HG02642 (cell line): ENCODE data around the gene PSD4.

ENCODE experiments used
- ATAC-seq: cut with Tn5 transposase; IDR thresholded peaks from one replicate; pipeline ENCODE4 v1.9.1; 2021; ENCODE audit warnings: mild to moderate bottlenecking; ENCODE audit not compliant: unreplicated experiment, poor library complexity

PSD4 gene

DNA sequence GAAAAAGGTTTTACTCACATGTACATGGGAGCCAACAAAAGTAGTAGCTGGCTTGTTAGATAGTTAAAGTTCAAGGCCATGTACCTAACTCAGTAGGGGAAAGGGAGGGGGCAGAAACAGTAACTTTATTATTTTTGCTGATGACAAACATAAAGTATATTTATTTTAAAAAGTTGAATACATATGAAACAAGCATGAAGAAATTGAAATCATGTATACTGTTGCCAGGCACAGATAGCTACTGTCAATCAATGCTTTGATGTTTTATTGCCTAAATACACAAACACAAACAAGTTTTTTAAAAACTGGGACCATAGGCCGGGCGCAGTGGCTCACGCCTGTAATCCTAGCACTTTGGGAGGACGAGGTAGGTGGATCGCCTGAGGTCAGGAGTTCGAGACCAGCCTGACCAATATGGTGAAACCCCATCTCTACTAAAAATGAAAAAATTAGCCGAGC lies 7.6 kb upstream of the PSD4 start:
- no peak for ATAC-seq

DNA sequence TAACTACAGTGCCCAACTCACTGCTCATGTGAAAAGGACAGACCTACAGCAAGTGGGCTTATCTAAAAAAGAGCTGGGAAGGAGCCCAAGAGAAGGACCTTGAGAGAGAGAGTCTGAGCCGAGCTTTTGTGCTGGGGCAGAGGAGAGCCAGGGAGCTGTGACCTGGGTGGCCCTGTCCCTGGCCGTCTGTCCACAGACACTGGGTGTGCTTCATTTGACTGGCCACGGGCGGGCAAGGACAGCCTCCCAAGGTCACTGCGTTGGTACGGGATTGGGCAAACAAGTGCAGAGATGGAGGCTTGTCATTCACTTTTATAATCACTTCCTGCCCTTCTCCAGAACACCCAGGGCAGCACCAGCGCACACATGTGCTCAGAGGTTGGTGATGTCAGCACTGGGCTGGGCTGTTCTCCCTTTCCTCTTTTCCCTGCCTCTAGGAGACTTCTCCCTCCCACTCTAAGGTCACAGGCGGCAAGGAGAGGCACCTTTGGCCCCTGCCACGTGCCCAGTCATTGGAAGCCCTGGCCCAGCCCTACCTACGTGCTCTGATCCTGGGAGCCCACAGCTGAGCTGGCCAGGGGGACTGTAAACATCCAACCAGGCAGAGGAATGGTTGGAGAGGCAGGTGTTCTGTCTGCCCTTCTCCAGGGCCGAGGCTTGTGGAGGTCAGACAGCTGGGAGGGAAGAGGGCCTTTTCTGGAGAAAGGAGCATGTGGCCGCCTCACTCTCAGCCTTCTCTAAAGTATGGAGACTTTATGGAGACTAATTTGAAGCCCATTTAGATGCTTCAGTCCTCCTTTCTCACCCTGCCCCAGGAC lies 6.4 kb upstream of the PSD4 start:
- no peak for ATAC-seq

DNA sequence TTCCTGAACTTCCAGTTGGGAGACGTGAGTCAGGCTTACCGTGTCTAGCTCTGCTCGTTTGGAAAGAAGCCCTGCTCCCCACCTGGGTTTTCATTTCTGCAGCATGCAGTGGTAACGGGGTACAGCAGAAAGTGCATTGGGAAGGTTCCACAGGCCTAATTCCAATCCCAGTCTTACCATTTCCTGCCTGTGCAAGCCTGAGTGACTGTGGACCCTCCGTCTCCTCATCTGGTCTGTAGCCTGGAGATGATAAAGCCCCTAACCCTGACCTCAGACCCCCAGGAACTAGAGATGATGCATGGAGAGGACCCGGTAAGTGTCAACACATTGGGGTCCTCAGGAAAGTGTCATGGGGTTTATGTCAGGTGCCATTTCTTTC lies 5.8 kb upstream of the PSD4 start:
- no peak for ATAC-seq

DNA sequence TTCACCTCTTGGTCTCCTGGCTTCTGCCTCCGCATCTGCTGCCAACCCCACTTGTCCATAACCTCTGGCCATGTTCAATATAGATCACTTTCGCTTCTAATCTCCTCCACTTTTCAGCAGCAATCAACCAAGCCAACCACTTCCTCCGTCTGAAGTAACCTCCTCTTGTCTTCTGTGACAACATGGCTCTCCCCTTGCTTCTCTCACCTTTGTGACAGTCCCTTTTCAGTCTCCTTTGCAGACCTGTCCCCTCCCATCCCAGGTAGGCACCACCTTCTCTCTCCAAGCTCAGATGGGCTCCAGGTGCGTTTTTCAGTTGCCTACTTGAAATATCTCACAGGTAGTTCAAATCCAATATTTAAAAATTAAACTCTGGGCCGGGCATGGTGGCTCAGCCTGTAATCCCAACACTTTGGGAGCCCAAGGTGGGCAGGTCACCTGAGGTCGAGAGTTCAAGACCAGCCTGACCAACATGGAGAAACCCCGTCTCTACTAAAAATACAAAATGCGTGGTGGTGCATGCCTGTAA lies 4.7 kb upstream of the PSD4 start:
- ATAC-seq: no peak

DNA sequence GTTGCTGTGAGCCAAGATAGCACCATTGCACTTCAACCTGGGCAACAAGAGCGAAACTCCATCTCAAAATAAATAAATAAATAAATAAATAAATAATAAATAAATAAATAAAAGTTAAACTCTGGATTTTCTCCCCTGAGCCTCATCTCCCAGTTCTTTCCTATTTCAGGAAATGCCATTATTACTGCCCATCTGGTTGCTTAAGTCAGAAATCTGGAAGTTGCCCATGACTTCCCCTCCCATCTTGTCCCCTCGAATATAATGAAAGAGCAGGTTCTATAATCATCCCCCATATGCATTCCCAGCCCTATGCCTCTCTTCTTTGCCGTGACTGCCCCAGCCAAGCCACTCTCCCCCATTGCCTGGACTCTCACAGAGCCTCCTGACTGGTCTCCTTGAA lies 4.2 kb upstream of the PSD4 start:
- no peak for ATAC-seq

DNA sequence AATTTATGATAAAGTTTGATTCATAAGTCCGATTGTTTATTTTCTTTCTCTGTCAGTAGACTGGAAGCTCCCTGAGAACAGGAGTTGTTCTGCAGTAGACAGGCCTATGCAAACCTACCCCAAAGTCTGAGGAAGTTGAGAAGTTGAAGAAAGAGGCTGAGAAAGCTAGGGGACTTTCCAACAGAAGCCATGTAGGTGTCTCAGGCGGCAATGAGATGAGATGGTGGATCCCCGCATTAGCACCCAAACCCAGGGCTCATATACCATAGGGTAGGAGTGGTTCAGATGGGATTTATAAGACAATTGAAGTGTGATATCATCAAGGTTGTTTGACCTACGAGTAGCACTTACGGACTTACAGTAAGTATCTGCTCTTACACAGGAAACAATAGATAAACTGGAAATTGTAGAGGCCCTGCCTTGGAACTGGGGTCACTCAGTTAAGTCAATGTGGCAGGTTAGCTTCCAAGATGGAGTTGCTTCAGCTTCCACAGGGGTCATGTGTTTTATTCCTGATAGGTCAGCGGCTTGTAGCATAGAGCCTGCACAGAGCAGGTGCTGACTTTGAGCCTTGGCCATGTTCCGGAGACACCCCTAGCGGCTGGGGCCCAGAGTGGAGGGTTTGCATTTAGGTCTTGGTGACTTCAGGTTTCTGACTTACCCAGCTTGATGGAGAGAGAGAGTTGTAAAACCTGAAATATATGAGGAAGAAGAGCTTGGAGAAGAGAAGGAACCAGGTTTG lies 2.3 kb upstream of the PSD4 start:
- no peak for ATAC-seq

DNA sequence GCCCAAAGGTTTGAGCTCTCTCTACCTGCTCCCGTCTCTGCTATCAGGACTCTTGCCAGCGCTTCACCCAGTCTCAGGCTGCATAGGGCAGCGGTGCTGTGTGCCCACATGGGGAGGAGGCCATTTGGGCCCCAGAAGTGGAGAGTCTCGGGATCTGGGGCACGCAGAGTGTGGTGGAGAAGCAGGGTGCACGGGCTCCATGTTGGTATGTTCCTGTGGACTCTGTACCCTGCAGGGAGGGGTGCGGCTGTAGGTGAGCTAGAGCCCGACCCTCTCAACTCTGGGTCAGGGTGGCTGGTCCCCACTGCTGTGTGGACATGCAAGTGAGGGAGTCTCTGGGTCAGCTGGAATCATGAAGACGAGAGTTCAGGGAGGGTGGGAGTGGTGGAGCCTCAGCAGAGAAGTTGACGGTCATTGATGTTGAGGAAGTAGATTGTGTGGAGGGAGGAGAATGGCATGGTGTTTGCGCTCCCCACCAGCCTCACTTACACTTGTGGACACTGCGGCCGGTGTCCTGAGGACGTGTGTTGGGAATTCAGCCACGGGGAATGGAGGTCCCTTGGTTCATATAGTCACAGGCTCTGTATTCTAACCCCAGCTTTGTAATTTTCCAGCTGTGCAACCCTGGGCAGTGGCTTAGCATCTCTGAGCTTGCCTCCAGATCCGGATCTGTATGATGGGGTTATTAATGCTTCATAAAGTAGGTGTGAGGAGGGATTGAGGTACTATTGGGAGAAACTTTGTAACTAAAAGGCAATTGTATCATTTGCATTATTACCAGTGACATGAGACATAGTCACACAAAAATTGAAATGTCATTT lies 840 bp upstream of the PSD4 start:
- ATAC-seq: no peak

DNA sequence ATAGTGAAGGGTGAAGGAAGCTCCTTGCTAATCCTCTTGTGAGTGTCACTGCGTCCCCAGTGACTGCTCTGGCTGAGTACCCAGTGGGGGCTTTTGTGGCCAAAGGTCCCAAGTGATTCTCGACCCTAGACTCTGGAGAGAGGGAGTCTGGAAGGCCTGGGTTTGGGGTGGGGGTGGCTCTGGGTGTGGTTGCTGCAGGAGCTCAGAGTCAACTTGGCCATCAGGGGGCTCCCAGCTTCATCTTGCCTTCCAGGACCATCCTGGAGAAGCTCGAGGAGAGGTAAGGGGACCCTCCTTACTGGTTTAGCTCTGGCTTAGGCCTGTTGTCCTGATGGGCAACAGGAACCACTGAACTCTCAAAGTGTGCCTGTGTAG lies 592 bp downstream of the PSD4 start:
- no peak for ATAC-seq

DNA sequence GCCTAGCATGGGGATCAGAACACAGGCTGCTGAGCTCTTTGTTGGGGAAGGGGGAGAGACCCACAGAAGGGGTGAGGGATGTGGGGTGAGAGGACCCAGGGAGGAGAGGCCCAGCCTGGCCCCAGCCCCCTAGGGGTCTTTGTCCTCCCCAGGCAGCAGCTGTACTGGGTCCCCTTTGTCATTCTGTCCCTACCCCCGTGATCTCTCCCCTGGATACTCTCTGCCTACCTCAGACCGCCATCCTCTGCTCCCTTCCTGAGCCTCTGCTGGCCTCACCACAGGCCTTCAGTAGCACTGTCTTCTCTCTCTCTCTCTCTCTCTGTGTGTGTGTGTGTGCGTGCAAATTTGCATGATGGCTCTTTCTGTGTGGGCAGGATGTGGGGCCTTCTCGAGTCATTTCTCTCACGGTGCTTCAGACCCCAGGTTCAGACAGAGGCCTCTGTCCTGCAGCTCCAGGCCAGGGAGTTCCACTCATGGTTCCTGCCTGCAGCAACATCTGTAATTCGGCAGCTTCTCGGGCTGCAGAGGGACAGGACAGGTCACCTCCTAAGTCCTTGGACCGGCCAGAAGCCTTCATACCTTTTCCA lies 1.4 kb downstream of the PSD4 start:
- peak; percentile 73 for ATAC-seq

DNA sequence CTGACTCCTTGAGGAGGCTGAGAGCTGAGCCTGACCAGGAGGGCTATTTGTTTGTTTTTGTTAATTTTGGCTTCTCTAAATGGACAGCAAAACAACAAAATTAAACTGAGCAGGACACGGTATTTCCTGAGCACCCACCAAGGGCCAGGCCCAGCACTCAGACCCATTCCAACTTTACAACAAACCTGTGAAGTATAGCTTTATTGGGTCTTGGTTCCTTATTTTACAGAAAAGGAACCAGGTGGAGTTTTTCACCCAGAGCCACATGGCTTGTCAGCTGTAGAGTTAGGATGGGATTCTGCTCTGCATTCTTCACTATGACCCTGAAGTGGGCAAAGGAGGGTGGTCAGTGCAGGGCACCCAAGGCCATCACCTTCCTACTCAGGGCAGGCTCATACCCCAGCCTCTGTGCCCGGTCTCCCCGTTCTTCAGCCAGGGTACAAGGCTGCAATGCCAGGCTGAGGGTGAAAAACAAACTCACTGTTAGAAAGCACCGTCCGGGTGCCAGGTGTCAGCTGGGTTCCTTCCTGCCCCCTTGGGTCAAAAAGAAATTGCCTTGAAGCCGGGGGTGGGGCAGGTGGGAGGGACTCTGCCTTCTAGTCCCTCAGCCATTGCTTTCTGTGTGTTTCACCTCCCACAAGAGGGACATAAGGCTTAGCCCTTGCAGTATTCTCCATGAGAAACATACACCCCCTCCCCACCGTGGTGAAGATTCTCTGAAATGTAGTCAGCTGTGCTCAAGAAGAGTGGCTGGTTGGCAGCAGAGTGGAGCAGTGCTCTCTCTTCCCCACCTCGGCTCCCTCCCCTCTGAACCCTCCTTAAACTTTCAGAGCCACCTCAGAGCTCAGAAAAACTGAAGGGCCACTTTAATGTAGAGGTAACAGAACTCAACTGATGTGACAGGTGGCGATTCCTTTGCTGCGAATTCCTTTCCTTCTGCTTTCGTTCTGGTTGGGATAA lies 2.2 kb downstream of the PSD4 start:
- no peak for ATAC-seq

DNA sequence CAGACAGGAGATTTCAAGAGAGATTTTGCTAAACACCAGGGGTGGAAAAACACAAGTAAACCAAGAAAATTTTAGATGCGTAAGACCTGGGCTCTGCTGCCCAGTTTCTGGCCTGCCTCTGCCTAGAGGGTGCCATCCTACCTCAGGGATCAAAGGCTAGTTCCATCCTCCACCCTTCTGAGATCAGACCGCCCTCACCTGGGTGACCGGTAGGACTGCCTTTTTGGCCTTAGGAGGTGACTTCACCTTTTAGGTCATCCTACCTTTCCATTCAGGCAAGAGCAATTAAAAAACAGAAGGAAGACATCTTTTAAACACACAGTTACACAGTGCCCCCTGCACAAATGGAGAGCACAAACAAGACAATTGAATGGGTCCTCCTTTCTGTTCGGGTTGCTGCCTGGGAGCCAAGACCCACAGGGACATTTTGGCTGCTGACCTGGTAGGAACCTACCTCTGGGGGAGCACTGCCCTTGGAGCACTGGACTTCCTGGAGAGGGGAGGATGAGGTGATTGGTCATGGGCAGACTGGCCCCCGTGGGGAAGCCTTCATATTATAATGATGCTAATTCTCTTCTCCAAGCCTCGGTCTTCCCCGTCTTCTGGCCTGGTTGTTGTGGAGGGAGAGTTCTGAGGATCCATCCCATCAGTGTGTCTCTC lies 3.1 kb downstream of the PSD4 start:
- ATAC-seq: no peak

DNA sequence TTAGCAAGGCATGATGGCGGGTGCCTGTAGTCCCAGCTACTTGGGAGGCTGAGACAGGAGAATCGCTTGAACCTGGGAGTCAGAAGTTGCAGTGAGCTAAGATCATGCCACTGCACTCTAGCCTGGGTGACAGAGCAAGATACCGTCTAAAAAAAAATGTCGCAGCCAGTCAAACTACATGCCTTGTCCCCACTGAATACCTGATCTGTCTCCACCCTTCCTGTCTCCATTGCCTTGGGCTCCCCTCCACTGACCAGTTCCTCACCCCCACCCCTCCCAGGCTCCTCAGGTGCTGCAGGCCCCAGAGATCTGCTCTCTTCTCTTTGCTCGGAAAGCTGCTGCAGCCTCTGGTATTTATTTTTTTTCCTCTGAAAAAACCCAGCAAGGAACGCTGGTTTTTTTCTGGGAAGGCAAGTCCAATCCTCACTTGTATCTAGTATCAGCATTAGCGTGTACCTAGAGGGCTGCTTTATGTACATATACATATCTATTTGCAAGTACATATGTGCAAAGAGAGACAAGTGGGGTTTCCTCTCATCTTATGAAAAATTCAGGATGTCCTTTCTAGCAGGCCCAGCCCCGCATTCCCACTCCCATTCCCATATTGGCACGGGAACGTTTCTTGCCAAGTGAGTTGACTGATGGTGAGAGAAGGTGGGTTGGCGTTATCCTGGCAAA lies 4.4 kb downstream of the PSD4 start:
- ATAC-seq: no peak

DNA sequence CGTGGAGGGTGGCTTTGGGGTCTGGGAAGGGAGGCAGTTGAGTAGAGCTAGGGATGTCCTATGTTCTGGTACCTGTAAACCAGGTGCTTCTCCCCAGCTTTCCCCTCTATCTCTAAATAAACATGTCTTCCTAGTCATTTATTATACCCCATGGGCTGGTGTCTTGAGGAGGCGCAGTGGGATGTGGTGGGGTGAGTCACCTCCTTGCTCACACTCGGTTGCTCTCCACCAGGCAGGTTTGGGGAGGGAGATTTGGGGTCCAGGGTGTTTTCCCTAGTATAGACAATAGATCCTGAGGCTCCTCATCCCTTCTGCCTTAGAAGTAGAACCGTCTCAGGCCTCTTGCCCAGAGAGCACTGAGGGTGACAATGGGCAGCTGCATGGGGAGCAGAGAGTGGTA lies 5.1 kb downstream of the PSD4 start:
- no peak for ATAC-seq

DNA sequence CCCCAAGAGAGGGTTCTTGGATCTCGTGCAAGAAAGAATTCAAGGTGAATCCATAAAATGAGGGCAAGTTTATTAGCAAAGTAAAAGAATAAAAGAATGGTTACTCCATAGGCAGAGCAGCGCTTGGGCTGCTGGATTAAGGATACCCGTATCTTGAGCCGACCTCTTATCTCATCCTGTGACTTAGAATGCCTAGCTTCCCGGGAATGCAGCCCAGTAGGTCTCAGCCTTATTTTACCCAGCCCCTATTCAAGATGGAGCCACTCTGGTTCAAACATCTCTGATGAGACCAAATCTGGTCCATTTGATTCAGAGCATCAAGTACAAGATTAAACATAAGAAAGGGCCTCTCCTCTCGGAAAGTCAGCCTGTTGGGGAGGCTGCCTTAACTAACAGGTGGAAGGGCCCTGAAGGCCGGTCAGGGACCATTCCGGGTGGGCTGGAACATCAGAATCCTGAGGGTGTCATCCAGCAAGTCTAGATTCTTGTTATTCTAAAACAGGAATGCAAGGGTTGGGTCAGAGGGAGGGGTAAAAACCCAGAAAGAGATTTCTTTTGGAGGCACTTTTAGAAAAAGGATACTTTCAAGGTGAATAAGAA lies 5.8 kb downstream of the PSD4 start:
- no peak for ATAC-seq

DNA sequence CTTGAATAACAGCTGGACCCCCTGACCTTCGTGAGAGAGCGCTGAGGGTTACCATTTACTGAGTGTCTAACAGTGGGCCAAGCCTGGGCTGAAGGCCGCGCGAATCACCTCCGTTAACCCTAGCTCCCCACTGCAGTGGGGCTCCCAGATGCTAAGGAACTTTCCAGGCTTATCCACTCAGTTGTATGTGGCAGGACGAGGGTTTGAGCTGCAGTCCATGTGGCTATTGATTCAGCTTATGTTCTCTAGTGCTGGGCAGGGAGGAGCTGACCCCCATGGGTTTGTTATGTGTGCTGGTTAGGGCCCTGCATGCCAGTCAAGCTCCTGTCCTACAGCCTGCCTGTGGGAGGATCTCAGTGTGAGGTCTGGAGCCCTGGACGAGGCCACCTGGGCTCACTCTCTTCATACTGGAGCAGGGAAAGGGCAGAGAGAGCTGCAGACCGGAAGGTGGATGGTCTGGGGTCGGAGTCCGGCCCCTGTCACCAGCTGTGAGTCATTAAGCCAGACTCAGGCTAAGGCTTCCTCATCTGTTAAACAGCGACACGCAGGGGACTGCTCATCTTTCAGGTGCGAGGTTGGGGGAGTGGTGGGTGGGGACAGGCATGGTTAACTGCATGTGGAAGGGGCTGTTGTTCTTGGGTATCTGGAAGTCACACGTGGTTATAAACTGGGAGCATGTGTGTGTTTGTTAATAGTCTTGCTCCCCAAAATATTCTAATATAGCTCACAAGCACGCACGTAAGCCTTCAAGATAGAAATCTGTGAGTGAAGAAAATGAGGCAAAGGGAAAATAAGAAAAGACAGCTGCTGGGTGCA lies 6.6 kb downstream of the PSD4 start:
- ATAC-seq: no peak

DNA sequence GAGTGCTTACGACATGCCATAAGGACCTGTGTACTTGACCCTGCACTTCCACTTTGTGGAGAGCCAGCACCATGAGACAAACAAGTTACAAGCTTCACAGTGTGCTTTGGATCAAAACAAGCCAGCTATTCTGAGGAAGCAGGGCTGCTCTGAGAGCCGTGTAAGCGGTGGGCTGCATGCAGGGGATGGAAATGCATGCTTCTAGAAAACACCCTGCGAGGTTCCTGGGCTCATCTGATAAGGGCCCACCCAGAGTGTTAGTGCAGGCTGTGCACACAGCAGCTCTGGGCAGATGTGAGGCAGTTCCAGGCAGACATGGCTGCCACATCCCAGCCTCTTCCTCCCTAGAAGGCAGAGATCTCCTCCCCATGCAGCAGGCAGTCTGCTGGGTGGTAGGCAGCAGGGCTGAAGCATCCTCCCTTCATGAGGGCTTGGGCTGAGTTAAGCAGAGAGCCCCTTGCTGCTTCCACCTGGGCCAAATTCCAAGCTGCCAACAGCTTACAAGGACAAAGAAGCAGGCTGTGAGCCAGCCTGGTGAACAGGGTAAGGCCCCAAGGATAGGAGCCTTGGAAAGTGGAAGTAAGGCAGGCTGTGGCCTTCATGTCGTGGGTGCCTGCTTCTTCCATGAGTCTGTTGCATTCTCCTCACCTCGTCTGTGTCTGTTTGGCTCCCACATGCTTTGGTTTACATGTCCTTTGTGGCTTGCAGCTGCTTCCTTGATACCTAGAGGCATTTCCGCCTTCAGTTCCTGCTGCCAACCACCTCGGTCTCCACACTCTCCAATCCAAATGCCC lies 7.7 kb downstream of the PSD4 start:
- ATAC-seq: no peak
